Colonic mucosa (tissue), 4 donors: Measurements from ENCODE around the gene USP8. TPM values are rescaled to one million over a fixed set of nuclear protein-coding genes. Genes with fewer than 3 reads are reported as not detected.

Source experiments
- DNase-seq: peaks from one replicate; pipeline ENCODE4 v3.0.0-alpha.2; 2020
- H3K27ac ChIP-seq: fragments of 200-600 bp; one replicate; pipeline ENCODE4 v1.8.0; 2021
- H3K27me3 ChIP-seq: fragments of 200-600 bp; one replicate; pipeline ENCODE4 v1.8.0; 2021
- H3K36me3 ChIP-seq: fragments of 200-600 bp; one replicate; pipeline ENCODE4 v1.8.0; 2021
- H3K4me1 ChIP-seq: fragments of 200-600 bp; one replicate; pipeline ENCODE4 v1.8.0; 2021; ENCODE audit warnings: mild to moderate bottlenecking
- H3K4me3 ChIP-seq: fragments of 200-600 bp; one replicate; pipeline ENCODE4 v1.8.0; 2021
- H3K9ac ChIP-seq, 2 donors: one replicate each; pipeline ENCODE4 v1.7.0; 2013; ENCODE audit warnings: control low read depth in 2 of 2, low read depth in 2 of 2, low read length in 2 of 2
- H3K9me3 ChIP-seq: fragments of 200-600 bp; one replicate; pipeline ENCODE4 v1.8.0; 2021
- intact Hi-C: fragments of 100-400 bp; cut with DNase I; formaldehyde crosslinking; loops from one replicate; pipeline ENCODE4 v1.14.1; 2022
- total RNA-seq, 2 donors: library from RNA; stranded (reverse); fragmentation: NEBNext Ultra II Directional in 1 of 2; extraction: Animal tissue kit (Norgen Biotek cat#: 25700) in 1 of 2; gene quantifications; one replicate each; pipeline ENCODE4 v1.2.1, GENCODE V29; 2021
- TF ChIP-seq, protein P1 (sequence below): fragments of 200-600 bp; IDR thresholded peaks from one replicate; pipeline ENCODE4 v1.8.0; 2022; ENCODE audit warnings: antibody characterized with exemption, mild to moderate bottlenecking
- donor health status: healthy.
- donor health status: DM: no; HTN: no; CAD: no.
- donor health status: DM: no; HTN: no; CAD: no.

Gene USP8
- total RNA-seq, 2 donors from 2014 or later: 54.4 to 98.9 TPM

DNA sequence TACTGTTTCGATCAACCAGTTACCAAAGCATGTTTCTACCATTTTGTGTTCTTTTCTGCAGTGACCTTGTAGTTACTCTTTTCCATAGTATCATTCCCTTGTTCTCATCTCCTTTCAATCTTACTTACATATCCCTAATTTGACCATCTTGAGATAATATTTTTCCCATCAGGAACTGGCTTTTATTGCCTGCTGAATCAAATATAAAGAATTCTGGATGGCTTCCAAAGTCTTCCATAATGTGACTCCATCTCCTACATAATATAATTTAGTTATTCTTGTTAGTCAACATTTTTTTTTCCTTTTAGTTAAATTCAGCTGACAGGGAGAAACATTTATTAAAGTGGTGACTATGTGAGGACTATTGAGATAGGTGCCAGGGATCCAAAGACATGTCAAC is 7.0 kb downstream of the USP8 start:
- TF ChIP-seq, protein P1, sequence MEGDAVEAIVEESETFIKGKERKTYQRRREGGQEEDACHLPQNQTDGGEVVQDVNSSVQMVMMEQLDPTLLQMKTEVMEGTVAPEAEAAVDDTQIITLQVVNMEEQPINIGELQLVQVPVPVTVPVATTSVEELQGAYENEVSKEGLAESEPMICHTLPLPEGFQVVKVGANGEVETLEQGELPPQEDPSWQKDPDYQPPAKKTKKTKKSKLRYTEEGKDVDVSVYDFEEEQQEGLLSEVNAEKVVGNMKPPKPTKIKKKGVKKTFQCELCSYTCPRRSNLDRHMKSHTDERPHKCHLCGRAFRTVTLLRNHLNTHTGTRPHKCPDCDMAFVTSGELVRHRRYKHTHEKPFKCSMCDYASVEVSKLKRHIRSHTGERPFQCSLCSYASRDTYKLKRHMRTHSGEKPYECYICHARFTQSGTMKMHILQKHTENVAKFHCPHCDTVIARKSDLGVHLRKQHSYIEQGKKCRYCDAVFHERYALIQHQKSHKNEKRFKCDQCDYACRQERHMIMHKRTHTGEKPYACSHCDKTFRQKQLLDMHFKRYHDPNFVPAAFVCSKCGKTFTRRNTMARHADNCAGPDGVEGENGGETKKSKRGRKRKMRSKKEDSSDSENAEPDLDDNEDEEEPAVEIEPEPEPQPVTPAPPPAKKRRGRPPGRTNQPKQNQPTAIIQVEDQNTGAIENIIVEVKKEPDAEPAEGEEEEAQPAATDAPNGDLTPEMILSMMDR: no peak
- no peaks in the 10 kb centered on the region for H3K4me1 ChIP-seq
- DNase-seq: no peak
- H3K9me3 ChIP-seq: no peaks in the 10 kb centered on the region
- no peak overlapping the region for H3K4me3 ChIP-seq
- peaks cover 9% of the 10 kb centered on the region for H3K36me3 ChIP-seq
- intact Hi-C loops: no loop called here
- H3K27ac ChIP-seq: no peak overlapping the region
- H3K9ac ChIP-seq: no peak overlapping the region
- H3K27me3 ChIP-seq: no peaks in the 10 kb centered on the region

DNA sequence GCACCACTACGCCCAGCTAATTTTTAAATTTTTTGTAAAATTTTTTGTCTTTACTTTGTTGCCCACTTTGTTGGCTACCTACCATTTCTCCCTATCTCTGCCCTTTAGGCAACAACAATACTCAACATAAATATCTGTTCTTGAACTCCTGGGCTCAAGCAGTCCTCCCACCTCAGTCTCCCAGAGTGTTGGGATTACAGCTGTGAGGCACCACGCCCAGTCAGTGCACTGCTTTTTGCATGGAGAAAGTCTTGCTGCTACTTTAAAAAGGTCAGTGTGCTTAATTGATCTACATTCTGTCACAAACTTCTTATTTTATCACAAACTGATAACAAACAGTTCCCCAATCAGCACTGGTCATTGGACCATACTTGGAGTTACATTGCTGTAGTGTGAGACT is 8.0 kb downstream of the USP8 start:
- no peak for DNase-seq
- Histone ChIP-seq H3K4me1 (no peaks in the 10 kb centered on the region), H3K27ac (no peak overlapping the region), H3K9me3 (no peaks in the 10 kb centered on the region), H3K36me3 (peaks cover 9% of the 10 kb centered on the region), H3K27me3 (no peaks in the 10 kb centered on the region), H3K4me3 (no peak overlapping the region), H3K9ac (no peak overlapping the region)
- intact Hi-C loops: no loop called here
- TF ChIP-seq, protein P1: no peak

DNA sequence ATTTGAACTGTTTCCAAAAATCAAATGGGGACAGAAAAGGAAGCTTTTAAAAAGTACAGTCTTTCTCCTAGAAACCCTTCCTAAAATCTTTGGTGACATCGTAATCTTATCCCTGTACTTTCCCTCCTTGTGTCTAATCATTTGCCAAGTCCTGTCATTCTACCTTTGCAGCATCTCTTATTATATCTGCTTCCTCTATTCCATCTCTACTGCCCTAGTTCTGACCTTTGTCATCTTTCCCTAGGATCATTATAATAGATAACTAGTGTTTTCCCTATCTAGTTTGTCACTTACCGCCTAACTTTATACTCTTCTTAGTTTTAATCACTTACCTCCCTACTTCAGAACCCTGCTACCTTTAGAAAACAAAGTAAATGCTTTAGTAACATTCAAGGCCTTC is 11.6 kb downstream of the USP8 start:
- Histone ChIP-seq H3K4me3 (no peak overlapping the region), H3K4me1 (no peaks in the 10 kb centered on the region), H3K9me3 (no peaks in the 10 kb centered on the region), H3K27me3 (no peaks in the 10 kb centered on the region), H3K27ac (no peak overlapping the region), H3K36me3 (peaks cover 16% of the 10 kb centered on the region), H3K9ac (no peak overlapping the region)
- TF ChIP-seq, protein P1: no peak
- intact Hi-C loops: no loop called here
- DNase-seq: no peak

DNA sequence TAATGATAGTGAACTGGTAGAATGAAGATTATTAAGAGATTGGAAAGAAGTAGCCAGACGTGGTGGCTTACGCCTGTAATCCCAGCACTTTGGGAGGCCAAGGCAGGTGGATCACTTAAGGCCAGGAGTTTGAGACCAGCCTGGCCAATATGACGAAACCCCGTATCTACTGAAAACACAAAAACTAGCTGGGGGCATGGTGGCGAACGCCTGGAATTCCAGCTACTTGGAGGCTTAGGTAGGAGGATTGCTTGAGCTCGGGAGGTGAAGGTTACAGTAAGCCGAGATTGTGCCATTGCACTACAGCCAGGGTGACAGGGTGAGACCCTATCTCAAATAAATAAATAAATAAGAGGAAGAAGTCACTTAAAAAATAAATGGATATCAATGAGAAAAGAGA is 14.0 kb downstream of the USP8 start:
- Histone ChIP-seq H3K27ac (no peak overlapping the region), H3K9me3 (no peaks in the 10 kb centered on the region), H3K9ac (no peak overlapping the region), H3K4me3 (no peak overlapping the region), H3K4me1 (no peaks in the 10 kb centered on the region), H3K36me3 (peaks cover 7% of the 10 kb centered on the region), H3K27me3 (no peaks in the 10 kb centered on the region)
- TF ChIP-seq, protein P1: no peak
- intact Hi-C loops: no loop called here
- DNase-seq: no peak

DNA sequence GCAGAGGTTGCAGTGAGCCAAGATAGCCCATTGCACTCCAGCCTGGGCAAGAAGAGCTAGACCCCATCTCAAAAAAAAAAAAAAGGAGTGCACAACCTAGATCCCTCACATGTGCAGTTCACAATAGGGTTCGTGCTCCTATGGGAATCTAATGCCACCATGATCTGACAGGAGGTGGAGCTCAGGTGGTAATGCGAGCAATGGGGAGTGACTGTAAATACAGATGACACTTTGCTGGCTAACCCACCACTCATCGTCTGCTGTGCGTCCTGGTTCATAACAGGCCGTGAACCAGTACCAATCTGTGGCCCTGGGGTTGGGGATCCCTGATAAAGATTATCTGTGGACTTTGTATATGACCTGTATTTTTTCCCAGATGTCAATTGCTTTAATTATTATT is 16.7 kb downstream of the USP8 start:
- Histone ChIP-seq H3K9ac (no peak overlapping the region), H3K4me3 (no peak overlapping the region), H3K36me3 (peaks cover 7% of the 10 kb centered on the region), H3K4me1 (no peaks in the 10 kb centered on the region), H3K27ac (no peak overlapping the region), H3K27me3 (no peaks in the 10 kb centered on the region), H3K9me3 (no peaks in the 10 kb centered on the region)
- intact Hi-C loops: no loop called here
- no peak for DNase-seq
- TF ChIP-seq, protein P1: no peak

DNA sequence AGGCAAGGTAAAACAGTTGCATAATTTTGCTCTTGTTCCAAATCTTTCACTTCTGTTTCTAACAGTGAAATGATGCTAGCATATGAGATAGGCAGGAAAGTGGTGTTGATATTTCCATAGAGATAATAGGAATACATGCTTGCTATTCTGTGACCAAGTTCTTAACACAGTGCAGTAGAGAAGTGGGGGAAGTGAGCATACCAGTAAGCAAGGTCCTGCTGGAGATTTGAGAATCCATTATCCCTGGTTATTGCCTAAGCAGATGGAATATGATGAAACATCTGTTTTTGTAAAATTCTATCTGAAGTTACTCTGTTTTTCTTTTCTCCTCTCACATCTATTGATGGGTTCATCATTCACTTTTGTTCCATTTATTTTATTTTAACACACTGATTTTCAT is 28.7 kb downstream of the USP8 start:
- no peaks in the 10 kb centered on the region for H3K4me1 ChIP-seq
- no peaks in the 10 kb centered on the region for H3K27me3 ChIP-seq
- no peak overlapping the region for H3K27ac ChIP-seq
- H3K9me3 ChIP-seq: no peaks in the 10 kb centered on the region
- intact Hi-C loops: no loop called here
- H3K9ac ChIP-seq: no peak overlapping the region
- H3K36me3 ChIP-seq: peaks cover 5% of the 10 kb centered on the region
- DNase-seq: no peak
- TF ChIP-seq, protein P1: no peak
- no peak overlapping the region for H3K4me3 ChIP-seq
